Psoas muscle (tissue), 8 donors: ENCODE results near the gene FUT7. TPM values are rescaled to one million over a fixed set of nuclear protein-coding genes. Genes with fewer than 3 reads are reported as not detected.
A peak's percentile ranks its signal among the peaks of the same experiment; 100 is the strongest.

Experiments used
- ATAC-seq, 4 donors: fragments of 200-7000 bp; cut with Tn5 transposase; one replicate each; pipeline ENCODE4 v1.9.1; 2020; ENCODE audit warnings: moderate library complexity in 3 of 4, mild to moderate bottlenecking in 2 of 4
- DNase-seq, 2 donors: peaks; one replicate each; pipeline ENCODE4 v3.0.0-alpha.2; 2020
- H3K27ac ChIP-seq: fragments of 200-600 bp; one replicate; pipeline ENCODE4 v1.8.0; 2022
- H3K27me3 ChIP-seq, 3 donors: fragments of 200-600 bp in 1 of 3; one replicate each; pipeline versions ENCODE4 v1.6.1 to v1.8.0; 2013 to 2022; ENCODE audit warnings: low read length in 2 of 3, mild to moderate bottlenecking in 2 of 3, moderate library complexity in 1 of 3; ENCODE audit not compliant: insufficient read depth in 3 of 3
- H3K36me3 ChIP-seq, 2 donors: fragments of 200-600 bp in 1 of 2; one replicate each; pipeline versions ENCODE4 v1.6.1 to v1.8.0; 2013 to 2022; ENCODE audit warnings: low read depth in 1 of 2, mild to moderate bottlenecking in 1 of 2, moderate library complexity in 1 of 2; ENCODE audit not compliant: insufficient read depth in 1 of 2
- H3K4me1 ChIP-seq: fragments of 200-600 bp; one replicate; pipeline ENCODE4 v1.8.0; 2022
- H3K4me3 ChIP-seq: fragments of 200-600 bp; one replicate; pipeline ENCODE4 v1.8.0; 2022; ENCODE audit warnings: mild to moderate bottlenecking
- H3K9me3 ChIP-seq: fragments of 200-600 bp; one replicate; pipeline ENCODE4 v1.8.0; 2022
- WGBS, 3 donors: extraction: QIAGEN DNeasy Blood & Tissue Kit; methylation state at CpG; one replicate each; pipeline versions ENCODE4 v1.1.6 to v1.1.7; 2013; 5-methylcytosine and 5-hydroxymethylcytosine counted together
- intact Hi-C, 2 donors: fragments of 100-400 bp; cut with DNase I; formaldehyde crosslinking; loops; one replicate each; pipeline versions ENCODE4 v1.11.0 to v1.14.2; 2022
- polyA plus RNA-seq, 3 donors: library from polyadenylated mRNA; stranded (reverse); fragments of 200-250 nt; gene quantifications; one replicate each; pipeline ENCODE4 v1.2.3, GENCODE V29; 2013
- total RNA-seq, 4 donors: library from RNA; stranded (reverse); fragmentation: NEBNext Ultra II Directional in 2 of 4; extraction: Animal tissue kit (Norgen Biotek cat#: 25700) in 2 of 4; gene quantifications; one replicate each; pipeline versions ENCODE4 v1.2.1 to v1.2.4, GENCODE V29; 2021 to 2023
- TF ChIP-seq, protein P1 (sequence below): fragments of 200-600 bp; IDR thresholded peaks from one replicate; pipeline ENCODE4 v1.8.0; 2022; ENCODE audit warnings: antibody characterized with exemption
- donor health status: healthy with polysubstance abuse.
- donor health status: DM: no; HTN: no; CAD: no; lungs with moderate emphysema.
- donor health status: Bipolar disorder and iron deficiency.
- donor health status: healthy.
- donor health status: DM: yes; HTN: yes; CAD: no.
- donor health status: DM: no; HTN: no; CAD: no.
- donor health status: DM: no; HTN: no; CAD: no.
- donor health status: DM: yes; HTN: yes; CAD: no.

Gene FUT7
- total and polyA plus RNA-seq, 7 donors, result 0.01 to 0.08 (median 0.06) TPM; not detected in 4

- TF ChIP-seq, protein P1, sequence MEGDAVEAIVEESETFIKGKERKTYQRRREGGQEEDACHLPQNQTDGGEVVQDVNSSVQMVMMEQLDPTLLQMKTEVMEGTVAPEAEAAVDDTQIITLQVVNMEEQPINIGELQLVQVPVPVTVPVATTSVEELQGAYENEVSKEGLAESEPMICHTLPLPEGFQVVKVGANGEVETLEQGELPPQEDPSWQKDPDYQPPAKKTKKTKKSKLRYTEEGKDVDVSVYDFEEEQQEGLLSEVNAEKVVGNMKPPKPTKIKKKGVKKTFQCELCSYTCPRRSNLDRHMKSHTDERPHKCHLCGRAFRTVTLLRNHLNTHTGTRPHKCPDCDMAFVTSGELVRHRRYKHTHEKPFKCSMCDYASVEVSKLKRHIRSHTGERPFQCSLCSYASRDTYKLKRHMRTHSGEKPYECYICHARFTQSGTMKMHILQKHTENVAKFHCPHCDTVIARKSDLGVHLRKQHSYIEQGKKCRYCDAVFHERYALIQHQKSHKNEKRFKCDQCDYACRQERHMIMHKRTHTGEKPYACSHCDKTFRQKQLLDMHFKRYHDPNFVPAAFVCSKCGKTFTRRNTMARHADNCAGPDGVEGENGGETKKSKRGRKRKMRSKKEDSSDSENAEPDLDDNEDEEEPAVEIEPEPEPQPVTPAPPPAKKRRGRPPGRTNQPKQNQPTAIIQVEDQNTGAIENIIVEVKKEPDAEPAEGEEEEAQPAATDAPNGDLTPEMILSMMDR, result no peak
- Histone ChIP-seq H3K4me3 (no peak overlapping the region), H3K36me3 (peaks cover 0 to 27% of the 10 kb centered on the region in 2 donors), H3K27me3 (no peaks in the 10 kb centered on the region), H3K4me1 (peaks cover 9% of the 10 kb centered on the region), H3K9me3 (no peaks in the 10 kb centered on the region), H3K27ac (no peak overlapping the region)
- 55 to 68% (median 59%) methylated on average over 28 to 30 of the region's 30 CpGs for WGBS, 3 donors
- DNase-seq, result peak; percentile 54 to 81
- peak; percentile 38 to 80 (median 60) for ATAC-seq
- intact Hi-C loops, result loop anchor here in 1 of 2 donors (10.0 kb wide), 1 partner anchor 177 kb away; the partner anchor contains the start of genes AJM1 and PHPT1
Measured at GRCh38 chr9:137021979-137022661, 9.8 kb downstream of the FUT7 start.

DNA sequence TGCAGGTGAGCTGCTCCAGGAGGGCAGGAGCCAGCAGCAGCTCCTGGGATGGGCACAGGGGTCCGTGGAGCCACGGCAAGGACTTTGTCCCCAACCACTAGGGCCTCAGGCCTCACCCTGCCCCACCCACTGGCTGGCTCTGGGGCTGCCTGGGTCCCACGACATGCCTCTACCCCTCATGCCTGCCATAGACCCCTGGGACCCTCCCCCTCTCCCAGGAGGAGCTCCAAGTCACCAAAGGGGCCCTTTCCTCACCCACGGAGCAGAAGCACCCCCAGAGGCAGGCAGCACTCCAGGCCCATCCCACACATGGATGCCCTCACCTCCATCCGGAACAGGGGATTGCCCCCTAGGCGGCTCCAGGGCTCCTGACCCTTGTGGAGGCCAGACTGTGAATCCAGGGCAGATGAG, 10.3 kb downstream of the FUT7 start:
- 86 to 89% (median 88%) methylated on average over 6 of the region's 6 CpGs for WGBS, 3 donors
- TF ChIP-seq, protein P1, result no peak
- H3K36me3 ChIP-seq, result peaks cover 0 to 32% of the 10 kb centered on the region in 2 donors
- DNase-seq (no peak), ATAC-seq (no peak)
- H3K4me1 ChIP-seq, result peaks cover 4% of the 10 kb centered on the region
- H3K27me3 ChIP-seq, result no peaks in the 10 kb centered on the region
- no peak overlapping the region for H3K4me3 ChIP-seq
- no peak overlapping the region for H3K27ac ChIP-seq
- intact Hi-C loops, result loop anchor here in 1 of 2 donors (10.0 kb wide), 1 partner anchor 177 kb away; the partner anchor contains the start of genes AJM1 and PHPT1
- no peaks in the 10 kb centered on the region for H3K9me3 ChIP-seq

GRCh38 chr9:137020771-137021567, 10.9 kb downstream of the FUT7 start:
- WGBS, 3 donors, result 93 to 97% (median 96%) methylated on average over 28 to 32 of the region's 32 CpGs
- Histone ChIP-seq H3K27ac (no peak overlapping the region), H3K4me3 (no peak overlapping the region), H3K27me3 (no peaks in the 10 kb centered on the region), H3K4me1 (no peaks in the 10 kb centered on the region), H3K36me3 (peaks cover 0 to 38% of the 10 kb centered on the region in 2 donors), H3K9me3 (no peaks in the 10 kb centered on the region)
- no peak for DNase-seq
- TF ChIP-seq, protein P1, result no peak
- intact Hi-C loops, result loop anchor here in 1 of 2 donors (10.0 kb wide), 1 partner anchor 176 kb away; the partner anchor contains the start of genes AJM1 and PHPT1
- no peak for ATAC-seq

DNA sequence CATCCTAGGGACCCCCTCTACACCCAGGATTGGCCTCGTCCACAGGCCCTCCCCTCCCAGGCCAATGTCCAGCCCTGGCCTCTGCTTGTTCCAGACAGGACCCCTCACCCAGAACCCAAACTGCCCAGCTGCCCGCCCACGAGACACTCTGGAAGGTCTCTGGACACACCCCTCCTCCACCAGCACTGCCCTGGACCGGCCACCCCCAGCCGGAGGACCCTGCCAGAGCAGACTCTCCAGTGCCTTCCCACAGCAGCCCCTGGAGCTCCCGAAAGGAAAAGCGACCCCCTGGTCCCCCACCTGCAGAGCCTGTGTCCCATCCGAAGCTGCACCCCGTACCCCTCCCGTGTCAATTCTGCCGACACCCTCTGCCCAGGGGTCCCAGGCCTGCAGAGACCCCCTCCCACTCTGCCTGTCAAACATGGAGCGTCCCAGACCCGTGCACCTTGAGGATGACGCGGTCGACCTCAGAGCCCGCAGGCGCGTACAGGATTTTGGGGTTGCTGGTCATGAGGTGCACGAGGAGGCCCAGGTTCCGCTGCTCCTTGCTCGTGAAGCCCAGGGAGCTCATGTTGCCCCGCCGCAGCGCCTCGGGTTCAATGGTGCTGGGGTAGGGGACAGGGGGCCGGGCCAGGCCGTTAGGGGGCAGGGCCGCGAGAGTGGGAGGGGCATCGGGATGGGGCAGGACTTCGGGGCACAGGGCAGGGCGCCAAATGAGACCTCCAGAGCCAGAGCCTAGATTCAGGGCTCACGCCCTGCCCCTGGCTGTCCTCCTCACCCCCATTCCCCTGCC, 11.8 kb downstream of the FUT7 start:
- Histone ChIP-seq H3K4me3 (no peak overlapping the region), H3K27ac (no peak overlapping the region), H3K27me3 (no peaks in the 10 kb centered on the region), H3K4me1 (no peaks in the 10 kb centered on the region), H3K9me3 (no peaks in the 10 kb centered on the region), H3K36me3 (peaks cover 0 to 47% of the 10 kb centered on the region in 2 donors)
- intact Hi-C loops, result loop anchor here in 1 of 2 donors (10.0 kb wide), 1 partner anchor 175 kb away; the partner anchor contains the start of genes AJM1 and PHPT1
- DNase-seq (no peak), ATAC-seq (no peak)
- TF ChIP-seq, protein P1, result no peak
- WGBS, 3 donors, result 92 to 93% (median 92%) methylated on average over 32 to 34 of the region's 34 CpGs
